Naive B cell (primary cell): Measurements from ENCODE around the gene FAM13B. TPM values are rescaled to one million over a fixed set of nuclear protein-coding genes. Genes with fewer than 3 reads are reported as not detected.
"Not testable (repeated sequence)": the region's sequence is repeated elsewhere in the genome, so short reads cannot be mapped to it uniquely, and the experiment has no call there.

ENCODE experiments used
- ATAC-seq, 2 donors: fragments of 150-1000 bp; cut with Tn5 transposase; 2 replicates each; pipeline ENCODE4 v1.10.0; 2021; ENCODE audit warnings: low read depth in 2 of 2, mild to moderate bottlenecking in 2 of 2, moderate library complexity in 2 of 2
- DNase-seq: peaks from one replicate; pipeline ENCODE4 v3.0.0; 2022
- H3K27ac Mint-ChIP-seq, 6 donors: one replicate each; pipeline ENCODE4 v1.8.0; 2020 to 2022; ENCODE audit warnings: mild to moderate bottlenecking in 6 of 6, mixed read lengths in 6 of 6, moderate library complexity in 5 of 6, inconsistent platforms in 2 of 6
- H3K27me3 Mint-ChIP-seq, 3 donors: one replicate each; pipeline ENCODE4 v1.8.0; 2021 to 2022; ENCODE audit warnings: mixed read lengths in 3 of 3, mild to moderate bottlenecking in 1 of 3
- H3K36me3 Mint-ChIP-seq, 2 donors: one replicate each; pipeline ENCODE4 v1.8.0; 2020 to 2022; ENCODE audit warnings: mixed read lengths in 2 of 2, inconsistent platforms in 1 of 2, mild to moderate bottlenecking in 1 of 2
- H3K4me1 Mint-ChIP-seq, 3 donors: one replicate each; pipeline ENCODE4 v1.8.0; 2020 to 2022; ENCODE audit warnings: mixed read lengths in 3 of 3, inconsistent platforms in 1 of 3, mild to moderate bottlenecking in 1 of 3, moderate library complexity in 1 of 3
- H3K4me3 Mint-ChIP-seq, 8 donors: one replicate each; pipeline ENCODE4 v1.8.0; 2020 to 2022; ENCODE audit warnings: mild to moderate bottlenecking in 8 of 8, mixed read lengths in 8 of 8, moderate library complexity in 8 of 8, inconsistent platforms in 2 of 8
- H3K9me3 Mint-ChIP-seq, 7 donors: one replicate each; pipeline ENCODE4 v1.8.0; 2020 to 2022; ENCODE audit warnings: mixed read lengths in 7 of 7, mild to moderate bottlenecking in 5 of 7, inconsistent platforms in 2 of 7, moderate library complexity in 1 of 7
- polyA plus RNA-seq, 6 donors: library from polyadenylated mRNA; unstranded; fragments of 300-500 nt; fragmentation: Illumina TruSeq; gene quantifications; one replicate each; pipeline ENCODE4 v1.2.3, GENCODE V29; 2021; ENCODE audit warnings: low read depth in 6 of 6

The FAM13B gene
- 10 to 100 TPM; 34.6 to 50.7 (median 41.0) TPM for polyA plus RNA-seq

- Mint-ChIP-seq H3K4me3 (peak within 1 kb of the TSS; percentile 89 to 100 (median 99)), H3K27me3 (no peaks in the 10 kb centered on the region)
Measured at GRCh38 chr5:138032572-138033385, at the start of gene FAM13B. Gene FAM13B (minus strand): TSS chr5:138033079. CDS start chr5:138019111, 13,968 bp downstream.

GRCh38 chr5:138082033-138082432, 49.2 kb upstream of the FAM13B start:
- H3K4me3 Mint-ChIP-seq = no peak overlapping the region

More at GRCh38 chr5:138032572-138033385, at the start of gene FAM13B:
- H3K9me3 Mint-ChIP-seq = no peaks in the 10 kb centered on the region
- H3K4me1 Mint-ChIP-seq = peaks cover 41 to 65% (median 44%) of the 10 kb centered on the region in 3 donors
- H3K36me3 Mint-ChIP-seq = no peaks in the 10 kb centered on the region
- ATAC-seq (peak; percentile 73 to 74), DNase-seq (peak; percentile 82)
- H3K27ac Mint-ChIP-seq = peak within 1 kb of the TSS; percentile 98 to 100 (median 99)

GRCh38 chr5:138078006-138078643, 45.2 kb upstream of the FAM13B start:
- ATAC-seq = no peak
- no peak for DNase-seq
- no peaks in the 10 kb centered on the region for H3K27me3 Mint-ChIP-seq
- no peak overlapping the region for H3K4me3 Mint-ChIP-seq
- H3K9me3 Mint-ChIP-seq = no peaks in the 10 kb centered on the region
- H3K27ac Mint-ChIP-seq = no peak overlapping the region
- H3K4me1 Mint-ChIP-seq = peaks cover 0 to 16% (median 4%) of the 10 kb centered on the region in 3 donors
- no peaks in the 10 kb centered on the region for H3K36me3 Mint-ChIP-seq

More at GRCh38 chr5:138082033-138082432, 49.2 kb upstream of the FAM13B start:
- H3K27ac Mint-ChIP-seq = no peak overlapping the region
- no peaks in the 10 kb centered on the region for H3K36me3 Mint-ChIP-seq
- DNase-seq = no peak
- H3K27me3 Mint-ChIP-seq = no peaks in the 10 kb centered on the region
- no peak for ATAC-seq
- H3K4me1 Mint-ChIP-seq = peaks cover 0 to 16% (median 4%) of the 10 kb centered on the region in 3 donors
- H3K9me3 Mint-ChIP-seq = no peaks in the 10 kb centered on the region

GRCh38 chr5:138077064-138077696, 44.3 kb upstream of the FAM13B start:
- ATAC-seq = no peak
- H3K4me1 Mint-ChIP-seq = peaks cover 0 to 16% (median 4%) of the 10 kb centered on the region in 3 donors

GRCh38 chr5:138070026-138070425, 37.1 kb upstream of the FAM13B start:
- Mint-ChIP-seq H3K27ac (peak overlapping the region in 1 of 6 donors; percentile 75), H3K4me3 (peak overlapping the region in 1 of 8 donors; percentile 22)
- not testable (repeated sequence) for ATAC-seq, DNase-seq, H3K36me3 Mint-ChIP-seq, H3K27me3 Mint-ChIP-seq, H3K4me1 Mint-ChIP-seq, H3K9me3 Mint-ChIP-seq

More at GRCh38 chr5:138077064-138077696, 44.3 kb upstream of the FAM13B start:
- Mint-ChIP-seq H3K27ac (no peak overlapping the region), H3K4me3 (no peak overlapping the region), H3K27me3 (no peaks in the 10 kb centered on the region), H3K9me3 (no peaks in the 10 kb centered on the region), H3K36me3 (no peaks in the 10 kb centered on the region)
- DNase-seq = peak; percentile 38

GRCh38 chr5:138068742-138069600, 36.1 kb upstream of the FAM13B start:
- Mint-ChIP-seq H3K27ac (no peak overlapping the region), H3K27me3 (peaks cover 0 to 10% (median 6%) of the 10 kb centered on the region in 3 donors), H3K4me1 (peaks cover 4 to 6% (median 6%) of the 10 kb centered on the region in 3 donors), H3K4me3 (no peak overlapping the region), H3K9me3 (no peaks in the 10 kb centered on the region), H3K36me3 (no peaks in the 10 kb centered on the region)
- DNase-seq (peak; percentile 57), ATAC-seq (peak; percentile 73 to 75)

- no peaks in the 10 kb centered on the region for H3K9me3 Mint-ChIP-seq
- DNase-seq (no peak), ATAC-seq (no peak)
- peaks cover 0 to 10% (median 6%) of the 10 kb centered on the region in 3 donors for H3K27me3 Mint-ChIP-seq
- peaks cover 4 to 6% (median 6%) of the 10 kb centered on the region in 3 donors for H3K4me1 Mint-ChIP-seq
- no peak overlapping the region for H3K27ac Mint-ChIP-seq
- H3K36me3 Mint-ChIP-seq = no peaks in the 10 kb centered on the region
- H3K4me3 Mint-ChIP-seq = no peak overlapping the region
Measured at GRCh38 chr5:138067945-138068344, 35.1 kb upstream of the FAM13B start.

- H3K4me3 Mint-ChIP-seq = no peak overlapping the region
- peaks cover 4 to 6% (median 6%) of the 10 kb centered on the region in 3 donors for H3K4me1 Mint-ChIP-seq
- H3K36me3 Mint-ChIP-seq = no peaks in the 10 kb centered on the region
- peaks cover 0 to 6% (median 0%) of the 10 kb centered on the region in 3 donors for H3K27me3 Mint-ChIP-seq
- ATAC-seq (no peak), DNase-seq (no peak)
- peak overlapping the region in 1 of 6 donors; percentile 57 for H3K27ac Mint-ChIP-seq
- no peaks in the 10 kb centered on the region for H3K9me3 Mint-ChIP-seq
Measured at GRCh38 chr5:138065102-138065501, 32.2 kb upstream of the FAM13B start.

- Mint-ChIP-seq H3K4me3 (no peak overlapping the region), H3K36me3 (no peaks in the 10 kb centered on the region), H3K27me3 (peaks cover 0 to 6% (median 0%) of the 10 kb centered on the region in 3 donors), H3K27ac (peak overlapping the region in 1 of 6 donors; percentile 57), H3K4me1 (peaks cover 4 to 6% (median 6%) of the 10 kb centered on the region in 3 donors), H3K9me3 (no peaks in the 10 kb centered on the region)
- ATAC-seq = no peak
- DNase-seq = no peak
Measured at GRCh38 chr5:138064526-138064925, 31.6 kb upstream of the FAM13B start.

- ATAC-seq = no peak
- Mint-ChIP-seq H3K4me3 (no peak overlapping the region), H3K27me3 (no peaks in the 10 kb centered on the region), H3K4me1 (peaks cover 0 to 9% (median 0%) of the 10 kb centered on the region in 3 donors), H3K36me3 (no peaks in the 10 kb centered on the region), H3K27ac (peak overlapping the region in 1 of 6 donors; percentile 47), H3K9me3 (no peaks in the 10 kb centered on the region)
- no peak for DNase-seq
Measured at GRCh38 chr5:138054847-138055558, 22.1 kb upstream of the FAM13B start.

GRCh38 chr5:138054206-138054605, 21.3 kb upstream of the FAM13B start:
- Mint-ChIP-seq H3K9me3 (no peaks in the 10 kb centered on the region), H3K27me3 (no peaks in the 10 kb centered on the region), H3K36me3 (no peaks in the 10 kb centered on the region), H3K4me1 (peaks cover 0 to 9% (median 0%) of the 10 kb centered on the region in 3 donors), H3K27ac (no peak overlapping the region), H3K4me3 (no peak overlapping the region)
- ATAC-seq (no peak), DNase-seq (no peak)

GRCh38 chr5:138053554-138053953, 20.7 kb upstream of the FAM13B start:
- ATAC-seq (no peak), DNase-seq (no peak)
- no peaks in the 10 kb centered on the region for H3K9me3 Mint-ChIP-seq
- H3K27ac Mint-ChIP-seq = no peak overlapping the region
- no peaks in the 10 kb centered on the region for H3K36me3 Mint-ChIP-seq
- no peaks in the 10 kb centered on the region for H3K27me3 Mint-ChIP-seq
- H3K4me3 Mint-ChIP-seq = no peak overlapping the region
- H3K4me1 Mint-ChIP-seq = peaks cover 0 to 9% (median 0%) of the 10 kb centered on the region in 3 donors
